ENCODE measurements around the gene AGBL5. TPM values are rescaled to one million over a fixed set of nuclear protein-coding genes. Genes with fewer than 3 reads are reported as not detected.

Gene AGBL5
- total RNA-seq, 2 donors from 2014 or later: 12.5 to 20.5 TPM

DNA sequence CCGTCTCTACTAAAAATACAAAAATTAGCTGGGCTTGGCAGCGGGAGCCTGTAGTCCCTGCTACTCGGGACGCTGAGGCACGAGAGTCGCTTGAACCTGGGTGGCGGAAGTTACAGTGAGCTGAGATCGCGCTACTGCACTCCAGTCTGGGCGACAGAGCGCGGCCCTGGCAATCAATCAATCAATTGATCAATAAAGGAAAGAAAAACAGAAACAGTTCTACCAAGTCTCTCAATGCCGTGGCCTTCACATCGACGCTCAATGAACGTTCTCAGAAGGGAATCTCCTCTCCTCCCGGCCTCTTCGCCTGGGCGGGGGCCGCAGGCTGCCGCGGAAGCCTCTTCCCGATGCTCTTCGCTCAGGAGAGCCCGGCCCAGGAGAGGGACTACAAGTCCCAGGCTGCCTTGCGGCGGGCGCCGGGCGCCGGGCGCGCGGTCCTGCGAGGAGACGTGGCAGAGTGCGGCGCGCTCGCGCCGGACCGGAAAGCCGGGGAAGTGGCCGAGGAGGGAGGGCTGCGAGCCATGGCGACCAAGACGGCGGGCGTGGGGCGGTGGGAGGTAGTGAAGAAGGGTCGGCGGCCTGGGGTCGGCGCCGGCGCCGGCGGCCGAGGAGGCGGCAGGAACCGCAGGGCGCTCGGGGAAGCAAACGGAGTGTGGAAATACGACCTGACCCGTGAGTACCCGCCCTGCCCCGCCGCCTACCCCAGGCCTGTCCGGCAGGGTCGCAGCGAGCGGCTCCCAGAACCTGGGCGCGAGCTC, 18.8 kb upstream of the AGBL5 start, which contains the start of gene TMEM214:
Gene TMEM214 (plus strand): TSS at position 471 of the 758 bp plus-strand sequence. CDS start 51 bp downstream, at position 522.
- peak; percentile 91 for DNase-seq (ENCODE audit: low spot score)
- Mint-ChIP-seq H3K27ac (peak within 1 kb of the TSS; percentile 80 to 95), H3K4me3 (peak within 1 kb of the TSS; percentile 97), H3K9me3 (no peaks in the 10 kb centered on the region), H3K36me3 (no peaks in the 10 kb centered on the region), H3K4me1 (ENCODE audit: low read depth in 2 of 2) (peaks cover 29 to 36% of the 10 kb centered on the region in 2 donors), H3K27me3 (no peaks in the 10 kb centered on the region)
- ATAC-seq: peak; percentile 99

DNA sequence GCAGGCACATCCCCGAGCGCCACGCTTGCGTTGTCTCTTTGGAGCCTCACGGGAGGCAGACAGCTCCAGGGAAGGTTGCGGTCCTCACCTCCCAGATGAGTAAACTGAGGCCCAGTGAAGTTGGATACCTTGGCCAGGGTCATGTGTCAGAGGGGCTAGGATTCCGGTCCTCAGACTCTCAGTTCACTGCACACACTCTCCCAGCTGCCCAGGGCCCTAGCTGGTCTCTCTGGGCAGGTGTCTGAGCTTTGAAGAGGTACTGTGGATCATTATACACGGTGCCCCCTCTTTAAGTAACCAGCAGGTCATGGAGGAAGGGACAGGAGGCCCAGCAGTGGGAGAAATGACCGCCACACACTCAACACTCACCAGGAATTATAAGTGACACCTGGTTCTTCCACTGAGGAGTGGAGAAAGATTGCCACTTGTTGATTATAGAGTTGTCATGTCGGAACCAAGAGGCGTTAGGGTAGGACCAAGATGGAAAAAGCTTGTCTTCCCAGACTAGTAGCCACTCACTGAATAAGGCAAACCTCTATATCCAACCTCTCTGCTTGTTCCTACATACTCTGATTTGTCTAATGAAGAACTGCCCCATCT, 18.1 kb upstream of the AGBL5 start:
- Mint-ChIP-seq H3K27ac (peak overlapping the region; percentile 80 to 95), H3K4me1 (ENCODE audit: low read depth in 2 of 2) (peaks cover 29 to 31% of the 10 kb centered on the region in 2 donors), H3K9me3 (no peaks in the 10 kb centered on the region), H3K36me3 (no peaks in the 10 kb centered on the region), H3K4me3 (peak overlapping the region; percentile 97), H3K27me3 (no peaks in the 10 kb centered on the region)
- DNase-seq (ENCODE audit: low spot score): no peak
- peak in 1 of 2 donors; percentile 4 for ATAC-seq

DNA sequence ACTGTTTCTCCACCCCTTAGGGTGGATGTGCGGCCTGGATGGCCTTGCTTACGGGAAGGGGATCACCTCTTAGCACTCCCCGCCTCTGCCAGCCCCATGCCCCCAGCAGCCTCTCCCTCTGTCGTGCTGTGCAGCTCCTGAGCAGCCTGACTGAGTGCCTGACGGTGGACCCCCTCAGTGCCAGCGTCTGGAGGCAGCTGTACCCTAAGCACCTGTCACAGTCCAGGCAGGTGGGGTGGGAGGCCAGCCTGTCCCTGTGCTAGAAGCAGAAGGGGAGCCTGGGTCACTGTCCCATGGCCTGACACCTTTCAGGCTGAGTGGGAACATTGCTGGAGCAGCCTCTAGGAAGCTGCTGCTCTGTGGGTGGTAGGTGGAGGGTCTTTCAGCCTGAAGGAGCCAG, 13.5 kb upstream of the AGBL5 start:
- Mint-ChIP-seq H3K9me3 (no peaks in the 10 kb centered on the region), H3K36me3 (peaks cover 19% of the 10 kb centered on the region), H3K4me3 (no peak overlapping the region), H3K4me1 (ENCODE audit: low read depth in 2 of 2) (peaks cover 25 to 28% of the 10 kb centered on the region in 2 donors), H3K27ac (no peak overlapping the region), H3K27me3 (no peaks in the 10 kb centered on the region)
- DNase-seq (ENCODE audit: low spot score) (no peak), ATAC-seq (no peak)

DNA sequence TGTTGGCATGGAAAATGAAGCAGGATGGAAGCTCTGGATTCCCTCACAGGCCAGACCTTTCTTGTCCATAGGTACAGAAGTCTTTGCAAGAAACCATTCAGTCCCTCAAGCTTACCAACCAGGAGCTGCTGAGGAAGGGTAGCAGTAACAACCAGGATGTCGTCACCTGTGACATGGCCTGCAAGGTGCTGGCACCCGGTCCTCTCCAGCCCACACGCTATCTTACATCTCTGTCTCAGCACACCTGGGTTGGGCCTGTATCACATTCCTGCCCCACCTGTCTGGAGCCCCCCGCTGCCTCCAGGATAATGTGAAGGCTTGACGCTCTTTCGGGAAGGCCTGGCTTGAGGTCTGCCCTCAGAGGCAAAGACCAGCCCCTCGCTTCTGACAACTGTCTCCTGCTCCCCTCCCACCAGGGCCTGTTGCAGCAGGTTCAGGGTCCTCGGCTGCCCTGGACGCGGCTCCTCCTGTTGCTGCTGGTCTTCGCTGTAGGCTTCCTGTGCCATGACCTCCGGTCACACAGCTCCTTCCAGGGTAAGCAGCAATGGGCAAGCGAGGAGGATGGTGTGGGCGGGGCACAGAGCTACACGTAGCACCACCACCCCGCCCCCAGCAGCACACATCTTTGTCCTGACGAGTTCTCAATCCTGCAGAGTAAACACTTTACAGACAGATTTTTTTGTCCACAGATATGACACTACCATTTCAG, 12.7 kb upstream of the AGBL5 start:
- DNase-seq (ENCODE audit: low spot score) (no peak), ATAC-seq (no peak)
- no peak overlapping the region for H3K4me3 Mint-ChIP-seq
- no peaks in the 10 kb centered on the region for H3K9me3 Mint-ChIP-seq
- no peaks in the 10 kb centered on the region for H3K27me3 Mint-ChIP-seq
- no peak overlapping the region for H3K27ac Mint-ChIP-seq
- H3K36me3 Mint-ChIP-seq: peaks cover 19% of the 10 kb centered on the region
- H3K4me1 Mint-ChIP-seq (ENCODE audit: low read depth in 2 of 2): peaks cover 19 to 21% of the 10 kb centered on the region in 2 donors

DNA sequence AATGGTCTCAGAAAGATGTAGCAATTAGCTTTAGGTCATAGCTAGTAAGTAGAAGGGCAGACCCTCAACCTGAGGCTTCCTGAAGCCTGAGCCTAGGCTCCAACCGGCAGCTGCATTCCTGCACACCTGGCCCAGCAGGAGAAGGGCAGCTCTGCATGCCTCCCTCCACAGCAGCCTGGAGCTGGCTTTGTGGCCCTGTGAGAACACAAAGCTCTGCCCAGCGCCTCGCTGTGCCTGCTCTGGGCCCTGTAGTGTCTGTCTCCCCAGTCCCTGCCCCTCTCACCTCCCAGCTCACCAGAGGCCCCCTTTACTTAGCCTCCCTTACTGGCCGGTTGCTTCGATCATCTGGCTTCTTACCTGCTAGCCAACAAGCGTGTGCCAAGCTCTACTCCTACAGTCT, 12.0 kb upstream of the AGBL5 start:
- H3K27me3 Mint-ChIP-seq: no peaks in the 10 kb centered on the region
- no peak overlapping the region for H3K4me3 Mint-ChIP-seq
- H3K36me3 Mint-ChIP-seq: peaks cover 19% of the 10 kb centered on the region
- H3K27ac Mint-ChIP-seq: no peak overlapping the region
- H3K9me3 Mint-ChIP-seq: no peaks in the 10 kb centered on the region
- ATAC-seq (no peak), DNase-seq (ENCODE audit: low spot score) (no peak)
- peaks cover 12 to 16% of the 10 kb centered on the region in 2 donors for H3K4me1 Mint-ChIP-seq (ENCODE audit: low read depth in 2 of 2)

DNA sequence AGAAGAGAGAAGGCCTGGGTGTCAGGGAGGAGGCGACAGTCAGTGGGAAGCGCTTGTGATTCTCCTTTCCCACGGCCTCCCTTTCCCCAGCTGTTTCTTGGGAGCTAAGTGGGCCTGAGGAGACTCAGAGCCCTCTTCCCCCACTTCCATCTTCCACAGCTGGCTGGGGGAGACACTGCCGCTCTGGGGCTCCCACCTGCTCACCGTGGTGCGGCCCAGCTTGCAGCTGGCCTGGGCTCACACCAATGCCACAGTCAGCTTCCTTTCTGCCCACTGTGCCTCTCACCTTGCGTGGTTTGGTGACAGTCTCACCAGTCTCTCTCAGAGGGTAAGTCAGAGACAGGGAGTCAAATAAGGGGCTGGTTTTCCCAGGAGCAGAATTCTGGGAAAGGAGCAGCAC, 11.6 kb upstream of the AGBL5 start:
- Mint-ChIP-seq H3K27ac (no peak overlapping the region), H3K4me1 (ENCODE audit: low read depth in 2 of 2) (peaks cover 12 to 15% of the 10 kb centered on the region in 2 donors), H3K9me3 (no peaks in the 10 kb centered on the region), H3K27me3 (no peaks in the 10 kb centered on the region), H3K4me3 (no peak overlapping the region), H3K36me3 (peaks cover 19% of the 10 kb centered on the region)
- no peak for DNase-seq (ENCODE audit: low spot score)
- no peak for ATAC-seq

DNA sequence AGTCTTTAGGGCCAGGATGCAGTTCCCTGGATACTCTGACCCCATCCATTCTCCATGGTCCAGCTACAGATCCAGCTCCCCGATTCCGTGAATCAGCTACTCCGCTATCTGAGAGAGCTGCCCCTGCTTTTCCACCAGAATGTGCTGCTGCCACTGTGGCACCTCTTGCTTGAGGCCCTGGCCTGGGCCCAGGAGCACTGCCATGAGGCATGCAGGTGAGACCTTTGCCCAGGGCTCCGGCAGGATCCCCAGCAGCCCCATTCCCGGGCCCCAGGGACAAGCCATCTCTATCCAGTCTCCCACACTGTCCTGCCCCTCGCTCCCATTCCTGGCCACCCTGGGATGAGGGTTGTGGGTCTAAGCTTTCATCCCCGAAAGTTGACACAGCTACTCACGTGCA, 11.2 kb upstream of the AGBL5 start:
- ATAC-seq: no peak
- no peak overlapping the region for H3K4me3 Mint-ChIP-seq
- H3K27me3 Mint-ChIP-seq: no peaks in the 10 kb centered on the region
- H3K9me3 Mint-ChIP-seq: no peaks in the 10 kb centered on the region
- peak overlapping the region in 1 of 2 donors; percentile 73 for H3K27ac Mint-ChIP-seq
- H3K4me1 Mint-ChIP-seq (ENCODE audit: low read depth in 2 of 2): peaks cover 11 to 12% of the 10 kb centered on the region in 2 donors
- DNase-seq (ENCODE audit: low spot score): no peak
- peaks cover 19% of the 10 kb centered on the region for H3K36me3 Mint-ChIP-seq

DNA sequence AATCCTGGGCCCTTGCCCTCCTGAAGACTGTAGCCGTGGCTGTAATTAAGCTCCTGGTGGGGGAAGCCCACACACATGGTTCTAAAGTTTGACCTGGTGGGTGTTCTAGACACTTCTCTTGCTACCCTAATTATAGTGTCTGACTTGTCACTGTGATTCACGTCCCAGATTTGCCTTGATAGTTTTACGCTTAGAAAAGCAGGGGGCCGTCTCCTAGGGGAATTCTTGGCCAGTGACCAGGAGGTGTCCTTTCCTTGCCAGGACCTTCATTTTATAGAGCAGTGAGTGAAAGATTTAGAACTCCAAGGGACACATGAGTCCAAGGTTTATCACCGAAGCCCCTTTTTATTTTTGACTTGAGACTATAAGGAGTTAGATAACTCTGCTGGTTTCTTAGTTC, 9.7 kb upstream of the AGBL5 start:
- Mint-ChIP-seq H3K4me3 (no peak overlapping the region), H3K36me3 (peaks cover 19% of the 10 kb centered on the region), H3K9me3 (no peaks in the 10 kb centered on the region), H3K4me1 (ENCODE audit: low read depth in 2 of 2) (peaks cover 9 to 12% of the 10 kb centered on the region in 2 donors), H3K27me3 (no peaks in the 10 kb centered on the region), H3K27ac (peak overlapping the region; percentile 59 to 73)
- ATAC-seq: no peak
- DNase-seq (ENCODE audit: low spot score): no peak

DNA sequence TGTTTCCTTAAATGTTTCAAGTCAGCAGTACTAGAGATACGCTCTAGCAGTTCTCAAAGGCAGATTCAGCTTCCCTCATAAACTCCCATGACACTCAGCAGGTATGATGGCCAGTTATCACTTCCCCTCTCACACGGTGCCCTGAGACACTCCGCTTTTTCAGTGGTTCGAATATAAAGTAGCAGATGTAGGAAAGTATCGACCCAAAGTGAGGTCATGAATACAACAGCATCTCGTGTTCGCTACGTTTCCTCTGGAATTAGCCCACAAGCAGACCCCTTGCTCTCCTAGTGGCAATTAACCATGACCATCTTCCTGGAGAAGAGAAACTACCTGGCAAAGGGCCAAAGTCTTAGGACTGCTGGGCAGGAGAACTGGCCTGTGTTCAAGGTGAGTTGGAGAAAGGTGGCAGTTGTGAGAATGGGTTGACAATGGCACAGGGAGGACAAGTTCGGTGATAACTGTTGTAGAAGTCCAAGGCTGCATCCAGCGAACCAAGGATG, 9.3 kb upstream of the AGBL5 start:
- Mint-ChIP-seq H3K27ac (peak overlapping the region; percentile 59 to 73), H3K4me3 (no peak overlapping the region), H3K9me3 (no peaks in the 10 kb centered on the region), H3K4me1 (ENCODE audit: low read depth in 2 of 2) (peaks cover 9 to 12% of the 10 kb centered on the region in 2 donors), H3K36me3 (peaks cover 19% of the 10 kb centered on the region), H3K27me3 (no peaks in the 10 kb centered on the region)
- no peak for DNase-seq (ENCODE audit: low spot score)
- no peak for ATAC-seq

DNA sequence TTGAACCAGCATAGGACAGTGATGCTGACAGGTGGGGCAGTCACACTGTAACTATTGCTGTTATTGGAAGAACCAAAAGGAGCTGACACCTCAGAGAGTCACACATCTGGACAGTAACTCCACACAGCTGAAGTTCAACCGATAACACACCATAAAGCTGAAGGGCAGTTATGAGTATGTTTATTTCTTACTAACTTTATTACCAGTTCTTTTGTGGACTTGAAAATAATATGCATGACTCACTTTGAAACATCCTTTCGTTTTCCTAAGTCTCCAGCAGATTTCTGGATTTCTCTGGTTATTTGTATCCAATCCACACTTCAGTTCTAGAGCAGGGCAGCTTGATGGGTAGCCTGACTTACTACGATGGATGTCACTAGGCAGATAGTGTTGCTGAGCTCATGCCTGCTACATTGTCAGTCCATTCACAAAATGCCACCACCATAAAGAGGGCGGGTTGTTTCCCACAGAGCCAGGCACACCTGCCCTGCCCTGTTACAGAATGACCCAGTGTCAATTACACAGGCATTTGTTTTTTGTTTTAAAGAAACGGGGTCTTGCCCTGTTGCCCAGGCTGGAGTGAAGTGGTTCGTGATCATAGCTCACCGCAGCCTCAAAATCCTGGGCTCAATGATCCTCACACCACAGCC, 8.4 kb upstream of the AGBL5 start:
- Mint-ChIP-seq H3K4me3 (no peak overlapping the region), H3K27me3 (no peaks in the 10 kb centered on the region), H3K36me3 (peaks cover 19% of the 10 kb centered on the region), H3K9me3 (no peaks in the 10 kb centered on the region), H3K27ac (no peak overlapping the region), H3K4me1 (ENCODE audit: low read depth in 2 of 2) (peaks cover 9 to 12% of the 10 kb centered on the region in 2 donors)
- DNase-seq (ENCODE audit: low spot score) (no peak), ATAC-seq (no peak)

DNA sequence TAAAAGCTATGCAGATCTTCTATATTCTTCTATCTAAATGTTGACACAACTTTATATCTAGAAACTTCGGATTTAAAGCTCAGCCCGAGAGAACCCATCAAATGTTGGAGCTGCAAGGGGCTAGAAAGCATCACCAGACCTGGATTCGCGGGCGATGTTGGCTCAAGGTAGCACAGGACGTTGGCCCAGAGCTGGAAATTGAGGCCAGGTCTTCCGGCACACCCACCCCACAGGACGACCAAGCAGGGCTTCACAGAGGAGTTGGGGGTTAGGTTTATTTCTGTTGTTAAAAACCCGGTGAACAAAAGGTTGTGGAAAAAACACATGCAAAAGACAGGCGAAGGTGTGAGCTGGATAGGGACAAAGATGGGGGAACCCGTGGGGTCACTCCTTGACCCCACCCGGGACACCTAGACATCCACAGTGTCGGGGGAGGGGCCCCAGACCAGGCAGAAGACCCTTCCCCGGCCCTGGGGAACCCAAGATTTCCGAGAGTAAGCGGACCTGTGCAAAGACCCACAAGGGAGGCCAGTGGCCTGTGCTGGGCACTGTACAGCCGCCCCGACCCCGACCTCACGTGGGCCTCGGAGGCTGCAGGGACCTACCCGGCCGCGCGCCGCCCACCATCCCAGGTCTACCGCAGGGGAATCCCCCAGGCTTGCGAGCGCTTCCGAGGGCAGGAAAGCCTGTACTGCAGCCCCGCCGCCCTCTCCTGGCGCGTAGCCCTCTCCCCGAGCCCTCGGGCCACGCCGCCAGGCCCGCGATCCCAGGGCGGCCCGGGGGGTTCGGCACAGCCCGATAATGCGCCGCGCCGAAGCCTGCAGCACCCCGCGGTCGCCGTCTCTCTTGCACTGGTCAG, 1.8 kb upstream of the AGBL5 start:
- H3K27me3 Mint-ChIP-seq: peaks cover 0 to 2% of the 10 kb centered on the region in 2 donors
- peaks cover 26 to 37% of the 10 kb centered on the region in 2 donors for H3K4me1 Mint-ChIP-seq (ENCODE audit: low read depth in 2 of 2)
- H3K27ac Mint-ChIP-seq: peak overlapping the region; percentile 98 to 100
- no peaks in the 10 kb centered on the region for H3K9me3 Mint-ChIP-seq
- peak; percentile 87 for DNase-seq (ENCODE audit: low spot score)
- peaks cover 12% of the 10 kb centered on the region for H3K36me3 Mint-ChIP-seq
- ATAC-seq: peak; percentile 46 to 49
- H3K4me3 Mint-ChIP-seq: peak overlapping the region; percentile 88

DNA sequence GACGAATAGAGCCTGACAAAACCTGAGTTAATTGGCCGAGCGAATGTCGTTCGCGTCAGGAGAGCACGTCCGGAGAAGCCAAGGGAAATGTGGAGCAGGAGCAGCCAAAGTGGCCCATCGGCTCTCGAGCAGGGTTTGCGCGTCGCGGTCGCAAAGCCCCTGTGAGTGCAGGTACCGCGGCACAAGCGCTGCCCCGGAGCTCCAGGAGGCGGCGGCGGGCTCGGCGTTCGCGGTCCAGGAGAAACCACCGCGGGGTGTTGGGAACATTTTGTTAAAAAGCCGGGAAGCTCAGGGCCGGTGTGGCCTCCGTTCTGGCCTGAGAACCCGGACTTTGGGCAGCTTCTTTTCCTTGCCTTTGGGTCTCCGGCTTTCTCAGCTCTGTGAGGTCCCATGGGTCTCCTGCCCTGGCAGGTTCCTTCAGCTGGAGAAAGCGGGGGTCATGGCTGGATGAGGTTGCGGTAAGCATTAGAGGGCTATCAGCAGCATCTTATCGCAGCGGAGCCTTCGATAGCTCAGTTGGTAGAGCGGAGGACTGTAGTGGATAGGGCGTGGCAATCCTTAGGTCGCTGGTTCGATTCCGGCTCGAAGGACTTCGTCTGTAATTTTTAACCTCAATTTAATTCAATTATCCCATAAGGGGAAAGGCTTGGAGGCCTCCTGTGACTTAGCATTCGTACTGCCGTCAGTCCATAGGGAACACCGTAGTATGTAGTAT, 1.0 kb upstream of the AGBL5 start:
- Mint-ChIP-seq H3K9me3 (no peaks in the 10 kb centered on the region), H3K4me3 (peak overlapping the region; percentile 88), H3K27ac (peak overlapping the region; percentile 98 to 100), H3K36me3 (peaks cover 17% of the 10 kb centered on the region), H3K27me3 (peaks cover 0 to 2% of the 10 kb centered on the region in 2 donors), H3K4me1 (ENCODE audit: low read depth in 2 of 2) (peaks cover 26 to 37% of the 10 kb centered on the region in 2 donors)
- ATAC-seq (peak; percentile 83 to 84), DNase-seq (ENCODE audit: low spot score) (peak; percentile 87)
